IMR-90 (cell line): ENCODE data around the gene DNMT3A.

Source experiments
- CTCF ChIP-seq: conservative IDR thresholded peaks from 2 replicates; pipeline ENCODE4 v1.5.1; 2012; ENCODE audit warnings: mild to moderate bottlenecking, low read depth, low read length, improper control_type of control experiment
- MAZ ChIP-seq: IDR thresholded peaks from 2 replicates; pipeline ENCODE4 v1.6.1; 2012; ENCODE audit warnings: low read depth, mild to moderate bottlenecking, low read length, improper control_type of control experiment, moderate library complexity, borderline replicate concordance

- no peak for TF ChIP-seq CTCF
- no peak for TF ChIP-seq MAZ
Measured at GRCh38 chr2:25297738-25298137, 44.0 kb downstream of the DNMT3A start.
